Transverse colon (tissue), 3 donors: ENCODE results near the gene SMG5.

Source experiments
- EP300 ChIP-seq: sonication (generic); formaldehyde crosslinking; IDR thresholded peaks from one replicate; pipeline ENCODE4 v1.6.1; 2017; ENCODE audit warnings: antibody characterized with exemption, low read depth
- POLR2A ChIP-seq: fragments of 450-650 bp; IDR thresholded peaks from one replicate; pipeline ENCODE4 v1.6.1; 2016; ENCODE audit warnings: antibody characterized with exemption, mild to moderate bottlenecking, moderate library complexity
- TF ChIP-seq, protein P1 (sequence below), 5 experiments: fragments of 200-600 bp in 3 of 5; fragments of 450-650 bp in 2 of 5; sonication (generic) in 3 of 5; IDR thresholded peaks; 1 replicate in 2 of 5; 2 replicates in 3 of 5; pipeline ENCODE4 v1.5.1; 2016 to 2017; ENCODE audit warnings: antibody characterized with exemption in 5 of 5, inconsistent platforms in 3 of 5, mild to moderate bottlenecking in 2 of 5, moderate library complexity in 1 of 5

DNA sequence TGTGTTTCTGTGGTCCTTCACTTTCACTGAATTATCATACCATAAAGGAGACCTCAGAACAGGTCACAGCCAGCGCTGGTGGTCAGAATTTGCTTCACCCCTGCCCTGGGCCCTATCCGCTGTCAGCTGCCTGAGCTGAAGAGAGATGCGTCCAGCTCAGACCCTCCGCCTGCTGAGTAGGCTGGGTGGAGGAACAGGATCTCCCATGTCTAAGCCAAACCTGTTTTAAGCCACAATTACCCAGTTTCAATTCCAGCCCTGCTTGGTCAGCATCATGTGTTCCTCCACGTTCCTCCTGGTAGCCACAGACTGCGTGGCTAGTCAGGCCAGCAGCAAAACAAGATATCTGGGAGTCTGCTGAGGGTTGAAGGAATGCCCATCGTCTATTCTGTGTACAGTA is 54.1 kb downstream of the SMG5 start:
- TF ChIP-seq, protein P1, sequence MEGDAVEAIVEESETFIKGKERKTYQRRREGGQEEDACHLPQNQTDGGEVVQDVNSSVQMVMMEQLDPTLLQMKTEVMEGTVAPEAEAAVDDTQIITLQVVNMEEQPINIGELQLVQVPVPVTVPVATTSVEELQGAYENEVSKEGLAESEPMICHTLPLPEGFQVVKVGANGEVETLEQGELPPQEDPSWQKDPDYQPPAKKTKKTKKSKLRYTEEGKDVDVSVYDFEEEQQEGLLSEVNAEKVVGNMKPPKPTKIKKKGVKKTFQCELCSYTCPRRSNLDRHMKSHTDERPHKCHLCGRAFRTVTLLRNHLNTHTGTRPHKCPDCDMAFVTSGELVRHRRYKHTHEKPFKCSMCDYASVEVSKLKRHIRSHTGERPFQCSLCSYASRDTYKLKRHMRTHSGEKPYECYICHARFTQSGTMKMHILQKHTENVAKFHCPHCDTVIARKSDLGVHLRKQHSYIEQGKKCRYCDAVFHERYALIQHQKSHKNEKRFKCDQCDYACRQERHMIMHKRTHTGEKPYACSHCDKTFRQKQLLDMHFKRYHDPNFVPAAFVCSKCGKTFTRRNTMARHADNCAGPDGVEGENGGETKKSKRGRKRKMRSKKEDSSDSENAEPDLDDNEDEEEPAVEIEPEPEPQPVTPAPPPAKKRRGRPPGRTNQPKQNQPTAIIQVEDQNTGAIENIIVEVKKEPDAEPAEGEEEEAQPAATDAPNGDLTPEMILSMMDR (IDR thresholded peaks at IDR 0.05) = no peak
- TF ChIP-seq EP300 = no peak
- TF ChIP-seq POLR2A = no peak
